ENCODE results near the gene MED10.

The MED10 gene

DNA sequence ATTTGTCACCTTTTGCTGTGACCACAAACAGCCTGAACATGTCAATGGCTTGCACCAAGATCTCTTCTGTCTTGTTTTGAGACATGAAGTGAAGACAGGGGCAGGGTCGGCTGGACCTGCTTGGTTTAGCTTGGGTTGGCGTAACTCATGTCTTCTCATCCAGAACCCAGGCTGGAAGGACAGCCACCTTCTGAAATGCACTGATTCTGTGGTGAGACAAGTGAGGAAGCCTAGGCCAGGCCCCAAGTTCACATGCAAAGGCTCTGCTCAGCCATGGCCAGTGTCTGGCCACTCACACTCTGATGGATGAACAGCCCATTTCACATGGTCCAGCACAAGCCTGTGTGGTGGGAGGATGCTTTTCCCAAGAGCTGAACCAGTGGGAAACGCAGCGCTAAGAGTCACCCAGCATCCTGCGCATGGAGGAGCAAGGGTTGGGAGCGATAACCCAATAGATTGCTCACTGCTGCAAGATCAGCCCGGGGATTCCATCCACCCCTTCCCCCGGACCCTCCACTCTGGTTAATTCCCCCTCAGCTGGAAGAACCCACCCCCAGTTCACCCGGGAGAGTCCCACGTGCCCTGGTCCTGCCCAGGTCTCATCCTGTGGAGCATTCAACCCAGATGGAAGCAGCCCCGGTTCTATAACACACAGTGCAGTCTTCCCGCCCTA is 16.2 kb upstream of the MED10 start:
- no peak for TF ChIP-seq POLR2A (IDR thresholded peaks at IDR 0.05; ENCODE audit: low read depth, low read length)
- DNase-seq (ENCODE audit: insufficient read length, low spot score) (no peak), FAIRE-seq (no peak)

DNA sequence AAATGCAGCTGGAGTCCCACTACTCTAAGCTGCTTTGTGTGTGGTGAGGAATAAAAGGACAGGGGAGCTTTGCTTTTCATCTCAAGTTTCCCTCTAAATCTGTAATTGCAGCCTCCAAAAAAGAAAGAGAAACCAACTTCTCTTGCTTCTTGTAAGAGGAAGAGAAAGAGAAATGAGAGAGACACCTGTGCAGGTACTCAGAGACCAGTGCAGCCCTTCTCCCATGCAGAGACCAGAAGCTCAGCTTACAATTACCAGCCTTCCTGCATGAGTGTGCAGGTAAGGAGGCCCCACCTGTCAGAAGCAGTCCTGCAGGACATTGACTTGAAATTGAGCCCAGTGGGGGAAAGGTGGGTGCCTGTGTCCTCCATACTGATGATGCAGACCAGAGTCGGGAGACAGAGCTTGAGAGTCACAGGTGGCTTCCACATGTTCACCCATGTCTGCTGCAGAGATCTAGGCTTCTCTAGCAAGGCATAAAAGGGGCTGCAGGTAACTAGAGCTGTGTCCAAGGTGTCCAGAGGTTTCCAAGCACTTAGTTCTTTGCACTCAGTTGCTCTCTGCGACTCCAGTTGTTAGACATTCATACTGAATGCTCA is 15.3 kb upstream of the MED10 start:
- no peak for FAIRE-seq
- TF ChIP-seq POLR2A (IDR thresholded peaks at IDR 0.05; ENCODE audit: low read depth, low read length): no peak
- DNase-seq (ENCODE audit: insufficient read length, low spot score): no peak

DNA sequence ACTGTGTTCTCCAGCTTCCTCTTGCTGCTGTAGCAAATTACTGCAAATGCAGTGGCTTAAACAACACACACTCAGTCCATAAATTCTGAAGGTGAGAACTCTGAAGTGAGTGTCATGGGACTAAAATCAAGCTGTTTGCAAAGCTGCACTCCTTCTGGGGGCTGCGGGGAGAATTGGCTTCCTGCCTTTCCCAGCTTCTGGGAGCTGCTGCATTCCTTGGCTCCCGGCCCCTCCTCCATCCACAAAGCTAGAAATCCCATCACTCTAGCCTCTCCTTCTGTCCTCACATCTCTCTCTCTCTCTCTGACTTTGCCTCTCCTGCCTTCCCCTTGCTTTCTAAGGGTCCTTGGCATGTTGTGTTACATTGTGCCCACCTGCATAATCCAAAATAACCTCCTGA is 14.2 kb upstream of the MED10 start:
- no peak for TF ChIP-seq POLR2A (IDR thresholded peaks at IDR 0.05; ENCODE audit: low read depth, low read length)
- DNase-seq (ENCODE audit: insufficient read length, low spot score): no peak
- FAIRE-seq: no peak

DNA sequence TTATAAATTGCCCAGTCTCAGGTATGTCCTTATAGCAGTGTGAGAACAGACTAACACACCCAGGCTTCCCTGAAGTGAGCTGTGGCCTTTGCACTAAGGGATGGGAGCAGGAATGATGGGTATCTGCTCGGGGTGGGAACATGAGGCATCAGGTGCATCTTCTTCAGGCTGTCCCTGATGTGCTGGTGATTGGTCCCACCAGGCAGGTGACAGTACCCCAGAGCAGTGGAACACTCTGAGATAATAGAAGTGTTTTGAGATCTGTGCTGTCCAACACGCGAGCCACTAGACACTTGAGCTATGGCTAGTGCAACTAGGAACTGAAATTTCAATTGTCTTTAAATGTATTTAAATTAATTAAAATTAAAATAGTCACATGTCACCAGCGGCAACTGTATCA is 12.8 kb upstream of the MED10 start:
- DNase-seq (ENCODE audit: insufficient read length, low spot score): no peak
- no peak for TF ChIP-seq POLR2A (IDR thresholded peaks at IDR 0.05; ENCODE audit: low read depth, low read length)
- no peak for FAIRE-seq

DNA sequence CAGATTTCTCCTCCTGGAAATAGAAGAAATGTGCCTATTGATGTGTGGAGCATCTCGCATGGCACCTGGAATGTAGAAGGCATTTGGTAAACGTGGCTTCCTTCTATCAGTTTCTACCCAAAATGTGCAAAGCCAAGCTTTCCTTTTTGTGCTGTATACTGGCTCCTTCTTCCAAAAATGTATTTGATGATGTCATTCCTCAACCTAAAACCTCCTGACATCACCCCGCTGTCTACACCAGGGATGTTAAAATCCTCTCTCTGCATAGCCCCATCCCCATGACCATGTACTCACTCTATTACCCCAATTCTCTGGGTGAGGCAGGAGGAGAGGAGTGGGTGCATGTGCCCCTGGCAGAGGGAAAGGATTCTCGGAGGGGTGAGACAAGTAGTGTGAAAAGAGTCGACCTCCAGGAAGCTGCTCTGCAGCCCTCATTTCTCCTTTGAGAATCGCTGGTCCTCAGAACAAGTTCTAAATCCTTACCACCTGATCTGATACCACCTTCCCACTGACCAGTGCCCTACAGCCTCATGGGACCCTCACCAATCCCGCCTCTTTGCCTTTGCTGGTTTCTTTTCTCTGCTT is 11.7 kb upstream of the MED10 start:
- DNase-seq (ENCODE audit: insufficient read length, low spot score) (no peak), FAIRE-seq (no peak)
- TF ChIP-seq POLR2A (IDR thresholded peaks at IDR 0.05; ENCODE audit: low read depth, low read length): no peak

DNA sequence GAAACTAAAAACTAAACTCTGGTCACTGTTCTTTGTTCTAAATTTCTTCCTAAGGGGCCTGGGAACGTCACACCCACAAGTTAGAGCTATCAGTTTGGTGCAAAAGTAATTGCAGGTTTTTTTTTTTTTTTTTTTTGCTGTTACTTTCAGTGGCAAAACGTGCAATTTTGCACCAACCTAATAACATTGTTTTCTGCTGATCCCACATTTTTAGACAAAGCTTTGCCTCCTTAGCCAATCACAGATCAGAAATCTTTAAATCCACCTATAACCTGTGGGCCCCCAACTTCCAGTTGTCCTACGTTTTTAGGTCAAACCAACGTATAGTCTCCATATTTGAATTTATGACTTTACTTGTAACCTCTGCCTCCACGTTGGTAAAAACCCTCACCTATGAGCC is 11.1 kb upstream of the MED10 start:
- FAIRE-seq (no peak), DNase-seq (ENCODE audit: insufficient read length, low spot score) (no peak)
- no peak for TF ChIP-seq POLR2A (IDR thresholded peaks at IDR 0.05; ENCODE audit: low read depth, low read length)

DNA sequence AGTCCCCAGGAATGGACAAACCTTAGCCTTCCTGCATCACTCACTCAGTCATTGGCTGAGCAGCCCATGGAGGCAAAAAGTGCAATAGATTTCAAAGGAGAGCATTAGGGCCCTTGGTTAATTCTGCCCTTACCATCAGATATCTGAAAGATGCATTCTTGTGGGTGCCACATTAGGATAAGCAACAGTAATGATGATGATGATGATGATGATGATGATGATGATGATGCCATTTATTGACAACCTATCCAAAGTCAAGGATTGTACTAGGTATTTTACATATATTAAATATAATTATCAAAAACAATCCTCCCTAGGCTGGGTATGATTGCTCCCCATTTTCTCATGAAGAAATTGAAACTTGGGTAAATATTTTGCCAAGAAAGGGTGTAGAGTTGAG is 9.6 kb upstream of the MED10 start:
- DNase-seq (ENCODE audit: insufficient read length, low spot score): no peak
- FAIRE-seq: no peak
- no peak for TF ChIP-seq POLR2A (IDR thresholded peaks at IDR 0.05; ENCODE audit: low read depth, low read length)

DNA sequence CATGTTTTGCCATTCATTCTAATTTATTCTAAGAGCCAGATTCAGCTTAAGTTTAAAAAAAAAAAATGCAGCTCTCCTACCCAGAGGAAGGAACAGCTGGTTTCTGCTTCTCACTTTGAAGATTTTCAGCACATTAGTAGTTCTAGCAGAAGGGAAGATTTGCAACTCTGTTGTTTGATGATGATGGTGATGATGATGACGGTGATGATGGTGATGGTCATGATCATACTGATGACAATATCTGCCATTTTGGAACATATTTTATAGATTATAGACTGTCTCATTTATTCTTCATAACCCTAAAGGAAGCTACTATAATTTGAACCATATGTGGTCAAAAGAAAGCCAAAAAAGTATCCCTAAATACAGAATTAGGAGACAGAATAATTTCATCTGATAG is 7.9 kb upstream of the MED10 start:
- FAIRE-seq: no peak
- no peak for DNase-seq (ENCODE audit: insufficient read length, low spot score)
- no peak for TF ChIP-seq POLR2A (IDR thresholded peaks at IDR 0.05; ENCODE audit: low read depth, low read length)

DNA sequence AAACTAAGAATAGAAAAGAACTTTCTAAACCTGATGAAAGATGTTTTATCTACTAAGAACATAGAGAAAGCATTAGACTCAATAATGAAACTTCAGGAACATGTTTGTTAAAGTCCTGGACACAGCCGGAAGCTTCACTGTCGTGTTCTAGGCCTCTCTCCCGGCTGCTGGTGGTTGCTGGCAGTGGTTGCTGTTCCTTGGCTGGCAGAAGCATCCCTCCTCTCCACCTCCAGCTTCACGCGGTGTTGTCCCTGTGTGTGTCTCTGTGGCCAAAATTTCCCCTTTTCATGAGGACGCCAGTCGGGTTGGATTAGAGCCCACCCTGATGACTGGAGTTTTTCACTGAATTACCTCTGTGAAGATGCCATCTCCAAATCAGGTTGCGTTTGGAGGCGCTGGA is 6.5 kb upstream of the MED10 start:
- no peak for FAIRE-seq
- TF ChIP-seq POLR2A (IDR thresholded peaks at IDR 0.05; ENCODE audit: low read depth, low read length): no peak
- no peak for DNase-seq (ENCODE audit: insufficient read length, low spot score)

DNA sequence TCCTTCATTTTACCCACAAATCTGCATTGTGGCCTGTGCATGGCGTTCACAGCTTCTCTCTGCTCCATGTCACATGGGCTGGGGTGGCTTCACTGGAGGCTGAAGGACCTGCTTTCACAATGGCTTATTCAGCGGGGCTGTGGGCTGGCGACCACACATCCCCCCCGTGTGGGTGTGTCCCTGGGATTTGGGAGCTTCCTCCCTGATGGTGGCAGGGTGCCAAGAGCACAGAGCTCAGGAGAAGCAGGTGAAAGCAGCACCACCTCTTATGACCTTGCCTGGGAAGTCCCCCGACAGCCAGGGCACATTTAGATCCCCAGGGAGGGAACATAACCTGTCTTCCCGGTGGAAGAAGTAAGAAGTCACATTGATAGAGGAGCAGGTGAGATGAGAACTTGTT is 5.0 kb upstream of the MED10 start:
- FAIRE-seq: no peak
- no peak for TF ChIP-seq POLR2A (IDR thresholded peaks at IDR 0.05; ENCODE audit: low read depth, low read length)
- DNase-seq (ENCODE audit: insufficient read length, low spot score): no peak

DNA sequence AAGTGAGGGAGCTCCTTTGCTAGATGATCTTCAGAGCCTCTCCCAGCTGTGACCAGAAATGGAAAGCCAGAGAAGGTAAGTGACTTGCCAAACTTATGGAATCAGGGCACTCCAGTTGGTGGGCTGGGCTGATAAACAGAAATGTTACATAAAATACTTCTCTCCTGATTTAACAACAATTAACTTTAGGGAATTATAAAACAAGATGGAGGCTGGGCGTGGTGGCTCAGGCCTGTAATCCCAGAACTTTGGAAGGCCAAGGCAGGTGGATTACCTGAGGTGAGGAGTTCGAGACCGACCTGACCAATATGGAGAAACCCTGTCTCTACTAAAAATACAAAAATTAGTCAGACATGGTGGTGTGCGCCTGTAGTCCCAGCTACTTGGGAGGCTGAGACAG is 899 bp upstream of the MED10 start:
- no peak for TF ChIP-seq POLR2A (IDR thresholded peaks at IDR 0.05; ENCODE audit: low read depth, low read length)
- DNase-seq (ENCODE audit: insufficient read length, low spot score): no peak
- FAIRE-seq: no peak

DNA sequence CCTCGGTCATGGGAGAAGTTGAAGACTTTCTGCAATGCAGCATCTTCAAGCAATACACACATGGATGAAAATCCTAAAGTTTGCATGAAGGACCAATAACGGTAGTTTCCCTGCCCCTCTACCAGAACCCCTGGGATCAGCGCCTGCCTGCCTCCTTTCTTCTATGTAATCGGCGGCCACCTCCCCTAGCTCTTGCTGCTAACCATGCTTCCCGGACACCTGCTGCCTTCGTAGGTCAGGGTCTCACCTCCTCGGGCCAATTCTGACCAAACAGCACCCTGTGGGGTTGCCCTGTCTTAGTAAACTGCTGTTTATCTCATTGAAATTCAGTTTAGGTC is 388 bp upstream of the MED10 start:
- no peak for FAIRE-seq
- no peak for DNase-seq (ENCODE audit: insufficient read length, low spot score)
- no peak for TF ChIP-seq POLR2A (IDR thresholded peaks at IDR 0.05; ENCODE audit: low read depth, low read length)

DNA sequence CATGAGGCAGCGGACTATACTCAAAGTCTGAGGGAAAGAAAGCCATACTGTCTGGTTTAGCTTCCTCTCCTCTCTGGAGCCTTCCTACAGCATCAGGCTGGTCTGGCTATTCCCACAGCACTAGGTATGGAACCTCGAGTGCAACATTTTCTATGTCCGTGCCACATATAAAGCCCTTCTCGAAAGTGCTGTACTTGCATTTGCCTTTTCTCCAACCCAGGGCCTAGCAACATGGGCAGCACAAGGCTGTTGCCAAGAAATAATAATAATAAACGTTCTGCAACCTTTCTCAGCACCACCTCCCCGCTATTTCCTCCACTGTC is 804 bp downstream of the MED10 start:
- TF ChIP-seq POLR2A (IDR thresholded peaks at IDR 0.05; ENCODE audit: low read depth, low read length): no peak
- no peak for FAIRE-seq

DNA sequence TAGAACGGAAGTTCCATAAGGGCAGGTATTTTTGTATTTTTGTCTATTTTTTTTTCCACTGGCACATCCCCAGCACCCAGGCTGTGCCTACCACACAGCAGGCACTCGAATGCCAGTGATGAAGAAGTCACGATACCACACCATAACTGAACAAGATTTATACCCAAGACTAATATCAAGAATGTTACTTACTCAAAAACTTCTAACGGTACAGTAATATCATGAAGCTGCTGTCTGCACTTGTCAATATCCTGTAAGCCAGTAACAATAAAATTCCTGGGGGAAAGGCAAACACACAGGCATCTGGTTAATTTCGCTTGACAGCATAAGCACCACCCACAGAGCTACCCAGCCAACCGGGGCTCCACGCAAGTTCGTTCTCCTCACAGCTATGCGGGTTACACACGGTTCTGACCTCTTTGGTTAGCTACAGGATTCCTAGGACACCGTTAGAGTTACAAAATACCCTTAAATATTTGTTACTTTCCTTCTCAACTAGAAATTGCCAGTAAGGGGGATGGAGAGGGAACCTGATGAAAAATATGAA is 1.3 kb downstream of the MED10 start:
- FAIRE-seq: no peak
- DNase-seq (ENCODE audit: insufficient read length, low spot score): no peak
- no peak for TF ChIP-seq POLR2A (IDR thresholded peaks at IDR 0.05; ENCODE audit: low read depth, low read length)

More for the DNA sequence above, 804 bp downstream of the MED10 start:
- DNase-seq (ENCODE audit: insufficient read length, low spot score): no peak
